Stimulated activated CD8-positive, alpha-beta memory T cell treated with anti-CD3 and anti-CD28 coated beads, Interleukin-12 subunit alpha, Interleukin-12 subunit beta, amount 100 ng/mL, for 1 hour (primary cell): Measurements from ENCODE around the gene TMEM128.
"Not testable (repeated sequence)": the region's sequence is repeated elsewhere in the genome, so short reads cannot be mapped to it uniquely, and the experiment has no call there.

ENCODE experiments used
- DNase-seq: peaks from one replicate; pipeline ENCODE4 v3.0.0-alpha.2; 2020; ENCODE audit warnings: low read depth

The TMEM128 gene

GRCh38 chr4:4254666-4255065, 6.6 kb upstream of the TMEM128 start:
- no peak for DNase-seq

- no peak for DNase-seq
Observed at GRCh38 chr4:4254199-4254598, 6.2 kb upstream of the TMEM128 start.

DNA sequence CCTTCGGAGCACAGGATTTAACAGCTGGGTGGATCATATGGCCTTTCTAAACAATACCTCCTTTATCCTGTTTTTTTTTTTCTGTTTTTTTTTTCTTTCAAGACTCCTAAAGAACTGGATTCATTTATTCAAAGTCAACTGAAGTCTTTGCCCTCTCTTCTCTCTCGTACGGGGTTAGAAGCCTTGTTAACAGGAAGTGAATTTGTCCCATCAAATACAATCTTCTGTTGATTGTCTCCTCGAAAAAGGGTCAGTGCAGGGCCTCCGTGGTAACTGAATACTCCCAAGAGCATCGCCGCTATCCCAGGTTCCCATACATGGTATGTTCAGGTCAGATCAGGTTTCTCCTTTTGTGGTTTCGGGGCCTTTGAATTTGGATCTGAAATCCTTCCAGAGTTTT, 1.8 kb upstream of the TMEM128 start:
- DNase-seq, result no peak

DNA sequence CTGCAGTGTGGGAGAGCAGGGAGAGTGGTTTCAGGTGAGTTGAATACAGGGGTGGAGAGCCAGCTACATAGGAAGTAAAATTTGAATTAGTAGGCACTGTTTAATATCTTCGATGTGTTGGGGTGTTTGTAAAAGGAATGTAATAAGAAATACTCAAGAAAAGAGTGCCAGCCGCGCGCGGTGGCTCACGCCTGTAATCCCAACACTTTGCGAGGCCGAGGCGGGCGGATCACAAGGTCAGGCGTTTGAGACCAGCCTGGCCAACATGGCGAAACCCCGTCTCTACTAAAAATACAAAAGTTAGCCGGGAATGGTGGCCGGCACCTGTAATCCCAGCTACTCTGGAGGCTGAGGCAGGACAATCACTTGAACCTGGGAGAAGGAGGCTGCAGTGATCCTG, 1.3 kb upstream of the TMEM128 start:
- DNase-seq, result not testable (repeated sequence)

GRCh38 chr4:4248885-4249203, 821 bp upstream of the TMEM128 start:
- DNase-seq, result no peak

- DNase-seq, result no peak
Observed at GRCh38 chr4:4247696-4248028, 361 bp downstream of the TMEM128 start.

DNA sequence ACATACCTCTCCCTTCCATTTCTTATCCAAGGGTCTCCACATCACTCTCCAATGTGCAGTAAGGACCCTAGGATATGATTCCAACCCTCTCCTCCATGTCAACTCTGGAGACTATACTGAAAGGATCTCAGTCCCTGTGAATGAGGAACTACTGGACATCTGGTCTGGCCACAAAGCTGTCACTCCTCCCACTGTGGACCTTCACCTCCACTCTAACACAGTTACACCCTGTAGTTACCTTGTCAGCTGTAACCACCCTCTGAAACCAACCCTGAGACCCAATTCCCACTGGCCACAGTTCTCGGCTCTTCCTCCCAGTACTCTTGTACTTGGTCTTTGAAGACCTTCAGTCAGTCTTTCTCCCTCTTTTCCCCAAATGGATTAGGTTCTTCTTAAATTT, 2.9 kb downstream of the TMEM128 start:
- no peak for DNase-seq

DNA sequence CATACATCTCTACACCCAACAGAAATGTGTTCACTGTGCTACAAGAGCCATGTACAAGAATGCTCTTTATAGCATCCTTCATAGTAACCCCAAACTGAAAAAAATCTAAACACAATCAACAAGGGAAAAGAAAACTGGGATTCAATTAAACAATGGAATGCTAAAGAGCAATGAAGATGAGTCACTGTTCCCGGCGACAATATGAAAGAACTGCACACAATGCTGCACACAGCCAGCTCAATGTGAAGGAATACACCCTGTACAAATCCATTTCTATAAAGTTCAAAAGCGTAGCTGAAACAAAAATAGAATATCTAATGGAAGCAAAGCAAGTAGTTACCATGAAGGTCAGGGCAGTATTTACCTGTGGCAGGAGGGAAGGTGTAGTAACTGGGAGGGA, 8.5 kb downstream of the TMEM128 start:
- DNase-seq, result not testable (repeated sequence)

DNA sequence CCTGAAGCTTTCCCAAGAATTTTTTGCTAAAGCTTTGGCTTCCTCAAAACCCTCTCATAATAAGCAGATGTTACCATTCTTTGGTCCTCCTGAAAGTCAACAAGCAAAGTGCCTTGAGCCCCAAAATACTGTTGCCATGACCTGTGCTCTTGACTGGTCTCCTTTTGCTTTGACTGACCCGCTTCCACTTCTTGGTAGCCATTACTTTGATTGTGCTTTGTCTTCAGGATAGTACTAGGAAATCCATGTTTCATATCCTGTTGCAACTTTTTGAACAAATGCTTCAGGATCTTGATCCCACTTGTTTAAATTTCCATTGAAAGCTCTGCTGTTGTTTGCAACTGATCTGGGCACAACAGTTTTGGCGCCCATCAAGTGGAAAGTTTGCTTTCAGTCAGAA, 14.4 kb downstream of the TMEM128 start:
- no peak for DNase-seq

DNA sequence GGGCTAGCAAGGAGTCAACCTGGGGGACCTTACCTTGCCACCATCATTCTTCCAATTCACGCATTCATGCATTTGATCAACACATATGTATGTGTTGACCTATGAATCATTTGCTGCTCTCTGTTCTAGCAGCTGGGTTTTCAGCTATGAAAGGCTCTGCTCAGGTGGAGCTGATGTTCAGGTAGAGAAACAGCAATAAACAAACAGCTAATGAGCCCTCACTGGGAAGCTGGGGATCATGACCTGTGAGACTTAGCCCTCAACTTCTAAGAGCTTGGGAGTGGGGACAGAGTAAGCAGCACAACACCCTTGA, 19.7 kb downstream of the TMEM128 start:
- no peak for DNase-seq

GRCh38 chr4:4227510-4228355, 20.3 kb downstream of the TMEM128 start:
- no peak for DNase-seq

GRCh38 chr4:4226606-4227438, 21.2 kb downstream of the TMEM128 start, which contains the start of gene OTOP1:
Gene OTOP1 (minus strand): TSS chr4:4226929. CDS start chr4:4226864, 65 bp downstream.
- no peak for DNase-seq

DNA sequence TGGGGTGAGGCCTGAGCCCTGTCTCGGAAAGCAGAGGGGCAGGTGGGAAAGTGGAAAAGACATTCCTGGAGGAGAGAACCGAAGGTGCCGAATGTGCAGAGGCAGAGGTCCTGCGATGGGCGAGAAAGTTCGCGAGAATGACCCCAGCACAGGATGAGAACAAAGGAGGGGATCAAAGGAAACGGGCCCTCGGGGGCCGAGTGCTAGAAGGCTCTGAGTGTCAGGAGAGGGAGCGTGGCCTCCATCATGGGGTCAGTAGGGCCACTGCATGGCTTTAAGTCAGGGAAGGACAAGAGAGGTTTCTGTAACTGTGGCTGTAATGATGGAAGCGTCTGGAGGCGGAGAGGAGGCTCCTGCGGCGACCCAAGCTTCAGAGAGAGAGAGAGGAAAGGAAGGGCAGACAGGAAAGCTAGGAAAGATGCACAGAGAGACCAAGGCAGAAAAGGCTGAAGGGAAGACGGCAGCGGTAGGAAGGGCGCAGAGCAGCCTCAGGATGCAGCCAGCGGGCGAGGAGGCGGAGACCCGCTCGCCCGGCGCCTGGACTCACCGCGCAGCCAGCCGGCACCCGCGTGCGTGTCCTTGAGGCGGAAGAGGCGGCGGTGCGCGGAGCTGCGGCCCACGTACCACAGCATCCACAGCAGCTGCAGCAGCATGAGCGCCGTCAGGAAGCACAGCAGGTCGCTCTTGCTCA, 22.0 kb downstream of the TMEM128 start:
- no peak for DNase-seq

GRCh38 chr4:4217113-4217512, 30.9 kb downstream of the TMEM128 start:
- no peak for DNase-seq

DNA sequence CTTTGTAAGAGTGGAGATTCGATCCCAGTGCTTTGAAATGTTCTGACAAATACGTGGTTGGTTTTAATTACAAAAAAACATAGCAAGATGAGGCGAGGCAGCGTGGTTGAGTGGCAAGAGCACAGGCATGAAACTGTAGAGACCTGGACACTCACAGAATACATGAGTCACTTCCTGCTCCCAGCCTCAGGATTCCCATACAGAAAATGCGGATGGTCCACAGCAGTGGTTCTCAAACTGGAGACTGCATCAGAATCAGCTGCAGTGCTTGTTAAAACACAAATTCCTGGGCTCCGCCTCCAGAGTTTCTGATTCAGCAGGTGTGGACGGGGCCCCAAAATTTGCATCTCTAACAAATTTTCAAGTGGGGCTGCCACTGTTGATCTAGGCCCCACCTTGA, 31.4 kb downstream of the TMEM128 start:
- no peak for DNase-seq

DNA sequence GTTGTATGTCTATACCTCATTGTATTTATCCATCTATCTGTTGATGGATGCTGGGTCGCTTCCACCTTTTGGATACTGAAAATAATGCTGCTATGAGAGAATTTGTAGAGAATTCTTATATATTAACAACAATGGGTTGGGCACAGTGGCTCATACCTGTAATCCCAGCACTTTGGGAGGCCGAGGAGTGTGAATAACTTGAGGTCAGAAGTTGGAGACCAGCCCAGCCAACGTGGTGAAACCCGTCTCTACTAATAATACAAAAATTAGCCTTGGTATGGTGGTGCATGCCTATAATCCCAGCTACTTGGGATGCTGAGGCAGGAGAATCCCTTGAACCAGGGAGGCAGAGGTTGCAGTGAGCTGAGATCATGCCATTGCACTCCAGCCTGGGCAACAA, 34.3 kb downstream of the TMEM128 start:
- not testable (repeated sequence) for DNase-seq

GRCh38 chr4:4206204-4206603, 41.8 kb downstream of the TMEM128 start:
- no peak for DNase-seq

- no peak for DNase-seq
Observed at GRCh38 chr4:4204401-4204745, 43.6 kb downstream of the TMEM128 start.

- DNase-seq, result no peak
Observed at GRCh38 chr4:4203688-4204400, 44.2 kb downstream of the TMEM128 start.

- no peak for DNase-seq
Observed at GRCh38 chr4:4202510-4202909, 45.5 kb downstream of the TMEM128 start.

DNA sequence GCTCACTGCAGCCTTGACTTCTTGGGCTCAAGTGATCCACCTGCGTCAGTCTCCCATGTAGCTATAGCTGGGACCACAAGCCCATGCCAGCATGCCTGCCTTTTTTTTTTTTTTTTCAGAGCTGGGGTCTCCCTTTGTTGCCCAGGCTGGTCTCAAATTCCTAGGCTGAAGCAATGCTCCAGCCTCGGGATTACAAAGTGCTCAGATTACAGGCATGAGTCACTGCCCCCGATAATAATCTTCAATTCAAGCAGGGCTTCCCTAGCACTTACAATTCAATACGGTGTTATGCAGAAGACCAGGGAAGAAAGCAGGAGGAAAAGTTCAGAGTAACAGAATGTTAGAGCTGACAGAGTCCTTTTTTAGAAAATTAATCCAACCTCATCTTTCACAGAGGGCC, 47.4 kb downstream of the TMEM128 start:
- no peak for DNase-seq

- DNase-seq, result no peak
Observed at GRCh38 chr4:4195354-4195753, 52.7 kb downstream of the TMEM128 start.

GRCh38 chr4:4188557-4188956, 59.5 kb downstream of the TMEM128 start:
- DNase-seq, result not testable (repeated sequence)
